ENCODE results near the gene AP1S3. TPM values are rescaled to one million over a fixed set of nuclear protein-coding genes. Genes with fewer than 3 reads are reported as not detected.

The AP1S3 gene
- total and polyA plus RNA-seq, 4 donors, result 4.6 to 14.2 (median 6.5) TPM

- H3K4me3 ChIP-seq, result no peak overlapping the region
- no peaks in the 10 kb centered on the region for H3K27me3 ChIP-seq (ENCODE audit: control insufficient read depth in 3 of 3, insufficient read depth in 3 of 3, low read length in 2 of 3)
- 78 to 91% methylated on average over 2 of the region's 2 CpGs for WGBS, 2 donors
- TF ChIP-seq CTCF (IDR thresholded peaks at IDR 0.05; ENCODE audit: control extremely low read depth, extremely low read depth), result no peak
- no peak overlapping the region for H3K9ac ChIP-seq (ENCODE audit: insufficient read depth in 1 of 2, low read length in 2 of 2)
- H3K9me3 ChIP-seq (ENCODE audit: control insufficient read depth in 4 of 4, insufficient read depth in 3 of 4, low read length in 3 of 4), result no peaks in the 10 kb centered on the region
- no peak overlapping the region for H3K27ac ChIP-seq (ENCODE audit: low read depth in 1 of 2, low read length in 1 of 2)
- peaks cover 0 to 3% (median under 1%) of the 10 kb centered on the region in 4 donors for H3K36me3 ChIP-seq (ENCODE audit: control insufficient read depth in 4 of 4, insufficient read depth in 4 of 4, low read length in 4 of 4)
- H3K4me1 ChIP-seq (ENCODE audit: control insufficient read depth in 5 of 5, insufficient read depth in 5 of 5, low read length in 5 of 5), result peaks cover 0 to 2% (median 0%) of the 10 kb centered on the region in 5 donors
- ATAC-seq (ENCODE audit: insufficient read depth, low FRiP score), result no peak
- no peak for DNase-seq
These were observed 17.4 kb upstream of the AP1S3 start for GRCh38 chr2:223854741-223855140.

DNA sequence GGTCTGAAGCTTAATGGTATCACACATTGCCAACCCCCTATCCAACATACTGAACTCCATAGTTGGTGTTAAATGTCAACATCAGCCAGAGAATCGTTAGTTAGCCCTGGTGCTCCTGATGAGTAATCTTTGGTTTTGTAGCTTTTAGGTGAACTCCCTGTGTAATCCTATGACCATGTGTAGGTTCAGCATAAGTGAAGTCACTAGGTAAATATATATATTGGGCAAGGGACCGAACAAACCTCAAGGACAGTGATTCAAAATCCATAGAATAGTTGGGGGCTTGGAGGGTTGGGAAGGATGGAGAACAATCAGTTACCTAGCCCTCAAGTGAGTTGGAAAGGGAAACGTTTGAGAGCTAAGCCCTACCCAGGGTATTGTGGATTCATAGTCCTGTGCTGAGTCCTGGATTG lies 16.0 kb upstream of the AP1S3 start:
- Histone ChIP-seq H3K4me3 (no peak overlapping the region), H3K36me3 (ENCODE audit: control insufficient read depth in 4 of 4, insufficient read depth in 4 of 4, low read length in 4 of 4) (peaks cover 0 to 3% (median under 1%) of the 10 kb centered on the region in 4 donors), H3K9me3 (ENCODE audit: control insufficient read depth in 4 of 4, insufficient read depth in 3 of 4, low read length in 3 of 4) (no peaks in the 10 kb centered on the region), H3K4me1 (ENCODE audit: control insufficient read depth in 5 of 5, insufficient read depth in 5 of 5, low read length in 5 of 5) (peaks cover 0 to 2% (median 0%) of the 10 kb centered on the region in 5 donors), H3K27me3 (ENCODE audit: control insufficient read depth in 3 of 3, insufficient read depth in 3 of 3, low read length in 2 of 3) (no peaks in the 10 kb centered on the region), H3K9ac (ENCODE audit: insufficient read depth in 1 of 2, low read length in 2 of 2) (no peak overlapping the region), H3K27ac (ENCODE audit: low read depth in 1 of 2, low read length in 1 of 2) (no peak overlapping the region)
- ATAC-seq (ENCODE audit: insufficient read depth, low FRiP score), result no peak
- DNase-seq, result no peak
- 89 to 92% methylated on average over 3 of the region's 3 CpGs for WGBS, 2 donors
- TF ChIP-seq CTCF (IDR thresholded peaks at IDR 0.05; ENCODE audit: control extremely low read depth, extremely low read depth), result no peak

DNA sequence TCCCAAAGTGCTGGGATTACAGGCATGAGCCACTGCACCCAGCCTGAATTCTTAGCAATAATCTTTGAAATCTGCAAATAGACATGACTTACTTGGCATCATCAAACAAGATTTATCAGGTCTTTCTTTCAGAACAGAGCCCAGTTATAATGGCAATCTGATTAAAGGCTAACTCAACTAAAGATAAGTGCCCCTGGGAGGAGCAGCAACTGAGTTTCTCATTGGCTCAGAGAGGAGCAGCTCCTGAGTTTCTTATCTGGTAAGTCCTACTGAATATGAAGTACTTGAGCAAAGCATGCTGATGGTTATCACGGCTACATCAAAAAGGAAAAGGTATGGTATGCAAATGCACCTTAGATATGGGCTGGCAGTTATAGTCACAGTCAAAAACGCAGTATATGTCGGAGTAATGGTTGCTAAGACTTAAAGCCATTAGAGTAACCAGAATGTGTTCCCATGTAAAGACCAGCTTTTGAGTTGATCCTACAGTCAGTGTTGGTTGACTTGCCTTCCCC lies 15.0 kb upstream of the AP1S3 start:
- Histone ChIP-seq H3K27me3 (ENCODE audit: control insufficient read depth in 3 of 3, insufficient read depth in 3 of 3, low read length in 2 of 3) (no peaks in the 10 kb centered on the region), H3K4me3 (no peak overlapping the region), H3K9me3 (ENCODE audit: control insufficient read depth in 4 of 4, insufficient read depth in 3 of 4, low read length in 3 of 4) (no peaks in the 10 kb centered on the region), H3K9ac (ENCODE audit: insufficient read depth in 1 of 2, low read length in 2 of 2) (no peak overlapping the region), H3K4me1 (ENCODE audit: control insufficient read depth in 5 of 5, insufficient read depth in 5 of 5, low read length in 5 of 5) (peaks cover 0 to 2% (median 0%) of the 10 kb centered on the region in 5 donors), H3K27ac (ENCODE audit: low read depth in 1 of 2, low read length in 1 of 2) (no peak overlapping the region), H3K36me3 (ENCODE audit: control insufficient read depth in 4 of 4, insufficient read depth in 4 of 4, low read length in 4 of 4) (peaks cover 0 to 4% (median 2%) of the 10 kb centered on the region in 4 donors)
- no peak for ATAC-seq (ENCODE audit: insufficient read depth, low FRiP score)
- 83 to 84% methylated on average over 3 of the region's 3 CpGs for WGBS, 2 donors
- DNase-seq, result peak in 2 of 3 donors; percentile 10 to 50
- no peak for TF ChIP-seq CTCF (IDR thresholded peaks at IDR 0.05; ENCODE audit: control extremely low read depth, extremely low read depth)

GRCh38 chr2:223847410-223847809 lies 10.0 kb upstream of the AP1S3 start:
- no peak overlapping the region for H3K4me3 ChIP-seq
- H3K27ac ChIP-seq (ENCODE audit: low read depth in 1 of 2, low read length in 1 of 2), result no peak overlapping the region
- H3K4me1 ChIP-seq (ENCODE audit: control insufficient read depth in 5 of 5, insufficient read depth in 5 of 5, low read length in 5 of 5), result no peaks in the 10 kb centered on the region
- no peaks in the 10 kb centered on the region for H3K9me3 ChIP-seq (ENCODE audit: control insufficient read depth in 4 of 4, insufficient read depth in 3 of 4, low read length in 3 of 4)
- ATAC-seq (ENCODE audit: insufficient read depth, low FRiP score) (no peak), DNase-seq (no peak)
- no peak overlapping the region for H3K9ac ChIP-seq (ENCODE audit: insufficient read depth in 1 of 2, low read length in 2 of 2)
- no peak for TF ChIP-seq CTCF (IDR thresholded peaks at IDR 0.05; ENCODE audit: control extremely low read depth, extremely low read depth)
- 94 to 98% methylated on average over 7 of the region's 7 CpGs for WGBS, 2 donors
- H3K27me3 ChIP-seq (ENCODE audit: control insufficient read depth in 3 of 3, insufficient read depth in 3 of 3, low read length in 2 of 3), result no peaks in the 10 kb centered on the region
- peaks cover 0 to 6% (median 0%) of the 10 kb centered on the region in 4 donors for H3K36me3 ChIP-seq (ENCODE audit: control insufficient read depth in 4 of 4, insufficient read depth in 4 of 4, low read length in 4 of 4)

All from lung (tissue), 12 donors.